ENCODE data around the gene SFXN5.

- TF ChIP-seq EZH2phosphoT487 (IDR thresholded peaks at IDR 0.05; ENCODE audit: borderline replicate concordance, low read length) (no peak), EZH2 (IDR thresholded peaks at IDR 0.05; ENCODE audit: low read length, unreplicated experiment) (no peak), CTCF (conservative IDR thresholded peaks at IDR 0.05; ENCODE audit: low read depth, low read length) (no peak)
Measured at GRCh38 chr2:73117441-73117840, 45.9 kb upstream of the SFXN5 start.
